HG03354 (cell line): ENCODE data around the gene SPEM3.

Source experiments
- ATAC-seq: cut with Tn5 transposase; IDR thresholded peaks from one replicate; pipeline ENCODE4 v1.9.1; 2021; ENCODE audit warnings: mild to moderate bottlenecking; ENCODE audit not compliant: unreplicated experiment, poor library complexity, severe bottlenecking

The SPEM3 gene

GRCh38 chr17:7438656-7439460, 10.2 kb downstream of the SPEM3 start:
- no peak for ATAC-seq

GRCh38 chr17:7439462-7440112, 10.9 kb downstream of the SPEM3 start, which contains the start of gene FGF11:
Gene FGF11 (plus strand): TSS chr17:7439512. CDS start chr17:7439621, 109 bp downstream.
- ATAC-seq, result no peak

GRCh38 chr17:7440113-7440833, 11.6 kb downstream of the SPEM3 start:
- no peak for ATAC-seq

GRCh38 chr17:7440834-7441195, 12.2 kb downstream of the SPEM3 start:
- no peak for ATAC-seq

GRCh38 chr17:7441266-7441665, 12.6 kb downstream of the SPEM3 start:
- no peak for ATAC-seq

GRCh38 chr17:7442142-7442541, 13.5 kb downstream of the SPEM3 start:
- no peak for ATAC-seq

- ATAC-seq, result no peak
These were observed 15.1 kb downstream of the SPEM3 start for GRCh38 chr17:7443499-7444485.

GRCh38 chr17:7444682-7445618, 16.3 kb downstream of the SPEM3 start, which contains the start of gene CHRNB1:
Gene CHRNB1 (plus strand): TSS chr17:7445061. CDS start chr17:7445128, 67 bp downstream.
- no peak for ATAC-seq

- ATAC-seq, result no peak
These were observed 16.9 kb downstream of the SPEM3 start for GRCh38 chr17:7445619-7445968.

GRCh38 chr17:7448461-7448860, 19.8 kb downstream of the SPEM3 start:
- no peak for ATAC-seq

- no peak for ATAC-seq
These were observed 31.4 kb downstream of the SPEM3 start for GRCh38 chr17:7459961-7460545.

- no peak for ATAC-seq
These were observed 32.4 kb downstream of the SPEM3 start for GRCh38 chr17:7460850-7461660.

GRCh38 chr17:7462474-7463371, 34.1 kb downstream of the SPEM3 start:
- no peak for ATAC-seq

GRCh38 chr17:7463372-7463846, 34.8 kb downstream of the SPEM3 start:
- no peak for ATAC-seq

- no peak for ATAC-seq
These were observed 35.4 kb downstream of the SPEM3 start for GRCh38 chr17:7464081-7464480.

GRCh38 chr17:7465597-7466275, 37.1 kb downstream of the SPEM3 start:
- ATAC-seq, result no peak
